Measurements from ENCODE around the gene CDK16.
A peak's percentile ranks its signal among the peaks of the same experiment; 100 is the strongest.

DNA sequence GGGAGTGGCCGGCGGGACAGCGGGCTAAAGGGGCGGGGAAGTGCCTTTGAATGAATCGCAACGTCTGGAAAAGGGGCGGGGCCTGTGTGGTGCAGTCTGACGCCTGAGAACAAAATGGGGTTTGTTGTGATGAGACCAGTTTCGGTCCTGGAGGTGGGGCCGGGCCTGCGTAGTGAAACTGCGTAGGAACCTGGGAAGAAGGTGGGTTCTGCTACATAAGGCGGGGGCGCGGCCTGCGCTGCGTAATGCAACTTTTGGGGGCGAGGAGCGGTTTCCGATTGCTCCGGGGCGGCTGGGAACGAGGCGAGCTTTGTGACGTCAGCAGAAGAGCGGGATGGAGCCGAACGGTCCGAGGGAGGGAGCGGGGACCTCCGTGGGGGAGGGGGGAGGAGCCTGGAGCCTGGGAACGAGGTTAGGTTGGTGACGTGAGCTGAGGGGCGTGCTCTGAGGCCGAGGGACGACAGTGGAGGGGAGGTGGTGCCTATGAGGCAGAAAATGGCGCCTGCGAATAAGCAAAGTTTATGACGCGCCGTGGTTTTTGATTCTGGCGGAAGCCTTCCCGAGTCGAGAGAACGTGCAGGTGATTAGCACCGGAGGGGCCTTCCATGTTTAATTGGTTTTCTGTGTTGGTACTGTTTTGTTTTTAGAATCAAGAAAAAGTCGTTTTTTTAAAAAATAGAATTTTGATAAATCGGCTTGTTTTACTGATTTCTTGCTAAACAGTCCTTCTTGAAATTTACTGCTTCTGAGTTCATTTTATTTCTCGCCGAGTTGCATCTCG is 15.0 kb downstream of the CDK16 start:
- TF ChIP-seq POLR2AphosphoS5 (IDR thresholded peaks at IDR 0.05) (peak in 2 of 3 donors; percentile 36 to 50), POLR2A (IDR thresholded peaks at IDR 0.05) (peak in 1 of 4 donors; percentile 65)
- TF ChIP-seq, protein P1, sequence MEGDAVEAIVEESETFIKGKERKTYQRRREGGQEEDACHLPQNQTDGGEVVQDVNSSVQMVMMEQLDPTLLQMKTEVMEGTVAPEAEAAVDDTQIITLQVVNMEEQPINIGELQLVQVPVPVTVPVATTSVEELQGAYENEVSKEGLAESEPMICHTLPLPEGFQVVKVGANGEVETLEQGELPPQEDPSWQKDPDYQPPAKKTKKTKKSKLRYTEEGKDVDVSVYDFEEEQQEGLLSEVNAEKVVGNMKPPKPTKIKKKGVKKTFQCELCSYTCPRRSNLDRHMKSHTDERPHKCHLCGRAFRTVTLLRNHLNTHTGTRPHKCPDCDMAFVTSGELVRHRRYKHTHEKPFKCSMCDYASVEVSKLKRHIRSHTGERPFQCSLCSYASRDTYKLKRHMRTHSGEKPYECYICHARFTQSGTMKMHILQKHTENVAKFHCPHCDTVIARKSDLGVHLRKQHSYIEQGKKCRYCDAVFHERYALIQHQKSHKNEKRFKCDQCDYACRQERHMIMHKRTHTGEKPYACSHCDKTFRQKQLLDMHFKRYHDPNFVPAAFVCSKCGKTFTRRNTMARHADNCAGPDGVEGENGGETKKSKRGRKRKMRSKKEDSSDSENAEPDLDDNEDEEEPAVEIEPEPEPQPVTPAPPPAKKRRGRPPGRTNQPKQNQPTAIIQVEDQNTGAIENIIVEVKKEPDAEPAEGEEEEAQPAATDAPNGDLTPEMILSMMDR (IDR thresholded peaks at IDR 0.05) = no peak

All from stomach (tissue), 4 donors.